H1 (cell line): ENCODE data around the gene DSE. TPM values are rescaled to one million over a fixed set of nuclear protein-coding genes. Genes with fewer than 3 reads are reported as not detected.

Experiments used
- CTCF ChIA-PET: fragments of 300-600 bp; sonication (Branson Sonifier 250); formaldehyde crosslinking; loops from one replicate; lab custom pipeline; 2021; ENCODE audit not compliant: partially characterized antibody; lab: Charles Lee
- POLR2A ChIA-PET: fragments of 300-600 bp; sonication (Branson Sonifier 250); formaldehyde crosslinking; loops from one replicate; lab custom pipeline; 2021; ENCODE audit warnings: inconsistent platforms; ENCODE audit not compliant: partially characterized antibody; lab: Charles Lee
- DNase-seq, 2 experiments: peaks; one replicate each; pipeline versions ENCODE4 v3.0.0 to v3.0.0-alpha.2; 2010 to 2022; ENCODE audit warnings: low spot score in 2 of 2, low read depth in 1 of 2, mixed read lengths in 1 of 2
- FAIRE-seq: peaks from 2 replicates; lab custom pipeline; 2011; peaks lifted over from hg19 to GRCh38; lab: Jason Lieb, UNC
- H2AFZ ChIP-seq: 2 replicates; pipeline ENCODE4 v1.8.1; 2012; ENCODE audit warnings: low read length, inconsistent platforms
- H2AK5ac ChIP-seq: 2 replicates; pipeline ENCODE4 v1.6.1; 2013; ENCODE audit warnings: low read depth, low read length
- H2BK120ac ChIP-seq: replicated peaks from 2 replicates; pipeline ENCODE3; 2013; ENCODE audit warnings: low read depth, low read length, inconsistent platforms
- H2BK12ac ChIP-seq: 2 replicates; pipeline ENCODE4 v1.6.1; 2013; ENCODE audit warnings: low read depth, low read length
- H2BK15ac ChIP-seq: 2 replicates; pipeline ENCODE4 v1.6.1; 2013; ENCODE audit warnings: low read length
- H2BK20ac ChIP-seq: 2 replicates; pipeline ENCODE4 v1.6.1; 2013; ENCODE audit warnings: low read length
- H2BK5ac ChIP-seq: 2 replicates; pipeline ENCODE4 v1.6.1; 2013; ENCODE audit warnings: low read depth, low read length
- H3K14ac ChIP-seq: 2 replicates; pipeline ENCODE4 v1.6.1; 2013; ENCODE audit warnings: inconsistent platforms; ENCODE audit not compliant: insufficient read length
- H3K18ac ChIP-seq: 2 replicates; pipeline ENCODE4 v1.6.1; 2013; ENCODE audit warnings: low read length; ENCODE audit errors: extremely low read depth
- H3K23ac ChIP-seq: 2 replicates; pipeline ENCODE4 v1.6.1; 2013; ENCODE audit warnings: inconsistent platforms; ENCODE audit not compliant: insufficient read length
- H3K23me2 ChIP-seq: 2 replicates; pipeline ENCODE4 v1.6.1; 2013; ENCODE audit warnings: low read depth, low read length
- H3K27ac ChIP-seq: 2 replicates; pipeline ENCODE4 v1.6.1; 2011; ENCODE audit warnings: low read depth, low read length, inconsistent platforms
- H3K27me3 ChIP-seq, 4 experiments: replicated peaks in 1 of 4; 1 replicate in 1 of 4; 2 replicates in 3 of 4; pipeline versions ENCODE4 v1.6.1 to v1.8.1; 2011 to 2013; ENCODE audit warnings: low read length in 3 of 4, mild to moderate bottlenecking in 3 of 4, inconsistent platforms in 2 of 4, mixed read lengths in 2 of 4, moderate library complexity in 1 of 4; ENCODE audit not compliant: control insufficient read depth in 3 of 4, insufficient read depth in 3 of 4; ENCODE audit errors: extremely low read depth in 1 of 4
- H3K36me3 ChIP-seq, 4 experiments: 2 replicates each; pipeline versions ENCODE4 v1.6.1 to v1.8.1; 2011 to 2013; ENCODE audit warnings: mild to moderate bottlenecking in 4 of 4, low read length in 3 of 4, moderate library complexity in 2 of 4, control low read depth in 1 of 4, inconsistent platforms in 1 of 4; ENCODE audit not compliant: insufficient read depth in 4 of 4, control insufficient read depth in 2 of 4
- H3K4ac ChIP-seq: replicated peaks from 2 replicates; pipeline ENCODE3; 2013; ENCODE audit warnings: low read length, low read depth, mixed read lengths, inconsistent platforms; ENCODE audit not compliant: insufficient read length
- H3K4me1 ChIP-seq, 4 experiments: replicated peaks in 1 of 4; 1 replicate in 1 of 4; 2 replicates in 3 of 4; pipeline versions ENCODE4 v1.6.1 to v1.8.1; 2011 to 2013; ENCODE audit warnings: low read length in 3 of 4, inconsistent platforms in 2 of 4, mixed read lengths in 1 of 4; ENCODE audit not compliant: insufficient read depth in 4 of 4, control insufficient read depth in 3 of 4
- H3K4me2 ChIP-seq, 2 experiments: 2 replicates each; pipeline versions ENCODE4 v1.6.1 to v1.8.1; 2011 to 2013; ENCODE audit warnings: low read depth in 2 of 2, low read length in 2 of 2, control low read depth in 1 of 2, inconsistent platforms in 1 of 2, mild to moderate bottlenecking in 1 of 2; ENCODE audit not compliant: insufficient read depth in 1 of 2
- H3K4me3 ChIP-seq, 4 experiments: fragments of 200-600, 300-600 bp in 1 of 4; sonication (generic), shearing (Covaris generic), sonication (Bioruptor Twin) in 1 of 4; 2 replicates each; pipeline versions ENCODE4 v1.5.1 to v1.8.1; 2011 to 2016; ENCODE audit warnings: low read length in 4 of 4, low read depth in 3 of 4, control low read depth in 2 of 4, inconsistent platforms in 2 of 4, mild to moderate bottlenecking in 2 of 4, mixed read lengths in 1 of 4, moderate library complexity in 1 of 4; ENCODE audit not compliant: insufficient read depth in 2 of 4; ENCODE audit errors: extremely low read depth in 1 of 4
- H3K56ac ChIP-seq: replicated peaks from 2 replicates; pipeline ENCODE3; 2013; ENCODE audit warnings: low read depth, mild to moderate bottlenecking, mixed read lengths, low read length, inconsistent platforms; ENCODE audit not compliant: insufficient read length
- H3K79me1 ChIP-seq: 2 replicates; pipeline ENCODE4 v1.6.1; 2013; ENCODE audit warnings: low read depth, low read length, control low read depth
- H3K79me2 ChIP-seq, 2 experiments: 2 replicates each; pipeline versions ENCODE4 v1.6.1 to v1.8.1; 2012 to 2013; ENCODE audit warnings: low read length in 2 of 2, mild to moderate bottlenecking in 2 of 2, inconsistent platforms in 1 of 2; ENCODE audit not compliant: insufficient read depth in 2 of 2, control insufficient read depth in 1 of 2
- H3K9ac ChIP-seq, 4 experiments: replicated peaks in 1 of 4; 1 replicate in 1 of 4; 2 replicates in 3 of 4; pipeline versions ENCODE4 v1.6.1 to v1.8.1; 2011 to 2013; ENCODE audit warnings: low read depth in 3 of 4, low read length in 3 of 4, control low read depth in 2 of 4, mild to moderate bottlenecking in 2 of 4, moderate library complexity in 2 of 4, inconsistent platforms in 1 of 4; ENCODE audit errors: extremely low read depth in 1 of 4
- H3K9me3 ChIP-seq, 2 experiments: 2 replicates each; pipeline versions ENCODE4 v1.6.1 to v1.8.1; 2012 to 2013; ENCODE audit warnings: mild to moderate bottlenecking in 2 of 2, moderate library complexity in 2 of 2, control low read depth in 1 of 2, inconsistent platforms in 1 of 2, low read depth in 1 of 2, low read length in 1 of 2, mixed read lengths in 1 of 2; ENCODE audit not compliant: insufficient read depth in 2 of 2
- H4K20me1 ChIP-seq, 2 experiments: replicated peaks in 1 of 2; 2 replicates each; pipeline versions ENCODE3 to v1.8.1; 2011 to 2013; ENCODE audit warnings: inconsistent platforms in 2 of 2, low read length in 2 of 2, mild to moderate bottlenecking in 1 of 2; ENCODE audit not compliant: insufficient read depth in 2 of 2, control insufficient read depth in 1 of 2
- H4K5ac ChIP-seq: 2 replicates; pipeline ENCODE4 v1.6.1; 2013; ENCODE audit warnings: low read length, low read depth, mixed read lengths, inconsistent platforms; ENCODE audit not compliant: insufficient read length
- H4K8ac ChIP-seq: 2 replicates; pipeline ENCODE4 v1.8.0; 2013; ENCODE audit warnings: mild to moderate bottlenecking, moderate library complexity, low read length, inconsistent platforms; ENCODE audit not compliant: insufficient read depth; ENCODE audit errors: extremely low read depth
- H4K91ac ChIP-seq: replicated peaks from 2 replicates; pipeline ENCODE3; 2013; ENCODE audit warnings: low read length, mixed read lengths, inconsistent platforms; ENCODE audit not compliant: insufficient read length
- NRF1 ChIP-seq: IDR thresholded peaks from 2 replicates; pipeline ENCODE4 v1.6.1; 2011; ENCODE audit warnings: mild to moderate bottlenecking, low read depth, low read length, improper control_type of control experiment
- RBBP5 ChIP-seq: IDR thresholded peaks from 2 replicates; pipeline ENCODE4 v1.7.1; 2012; ENCODE audit warnings: low read depth, mild to moderate bottlenecking, inconsistent platforms, low read length, moderate library complexity, borderline replicate concordance
- RXRA ChIP-seq: IDR thresholded peaks from 2 replicates; pipeline ENCODE4 v1.6.1; 2011; ENCODE audit warnings: low read depth, mild to moderate bottlenecking, low read length, moderate library complexity; ENCODE audit not compliant: insufficient read depth
- TCF12 ChIP-seq: IDR thresholded peaks from 2 replicates; pipeline ENCODE4 v1.6.1; 2011; ENCODE audit warnings: low read depth, mild to moderate bottlenecking, low read length
- TEAD4 ChIP-seq: IDR thresholded peaks from 2 replicates; pipeline ENCODE4 v1.6.1; 2012; ENCODE audit warnings: low read depth, low read length, inconsistent platforms, mixed read lengths
- WGBS, 2 experiments: shearing (Covaris generic) in 1 of 2; methylation state at CpG; one replicate each; pipeline versions ENCODE4 v1.1.6 to v1.1.7; 2013 to 2015; ENCODE audit warnings: low lambda C conversion rate in 2 of 2, mixed read lengths in 2 of 2, inconsistent platforms in 1 of 2, low coverage in 1 of 2, missing lambda C conversion rate in 1 of 2; ENCODE audit not compliant: insufficient replicate concordance in 2 of 2, insufficient coverage in 1 of 2, insufficient read length in 1 of 2; ENCODE audit errors: extremely low coverage in 1 of 2, missing lambda C conversion rate in 1 of 2; 5-methylcytosine and 5-hydroxymethylcytosine counted together
- polyA plus RNA-seq, 7 experiments: library from polyadenylated mRNA; depleted of rRNA in 3 of 7; stranded (reverse) in 5 of 7; unstranded in 2 of 7; fragments of >200 nt in 5 of 7; fragments of 200-250 nt in 2 of 7; gene quantifications; 1 replicate in 5 of 7; 2 replicates in 1 of 7; 4 replicates in 1 of 7; pipeline versions ENCODE4 v1.2.1 to v1.2.3, GENCODE V29; 2011 to 2013; ENCODE audit warnings: missing spikeins in 2 of 7, mixed read lengths in 2 of 7
- total RNA-seq: library from RNA; stranded (reverse); fragmentation: NEBNext Ultra II Directional; extraction: Animal tissue kit (Norgen Biotek cat#: 25700); gene quantifications from 2 replicates; pipeline ENCODE4 v1.2.1, GENCODE V29; 2021

The DSE gene
- total and polyA plus RNA-seq, 2 of the 8 experiments (the other 6 are each of a cell fraction or from before 2014, with no cell fraction given): 32.5 to 94.4 TPM

DNA sequence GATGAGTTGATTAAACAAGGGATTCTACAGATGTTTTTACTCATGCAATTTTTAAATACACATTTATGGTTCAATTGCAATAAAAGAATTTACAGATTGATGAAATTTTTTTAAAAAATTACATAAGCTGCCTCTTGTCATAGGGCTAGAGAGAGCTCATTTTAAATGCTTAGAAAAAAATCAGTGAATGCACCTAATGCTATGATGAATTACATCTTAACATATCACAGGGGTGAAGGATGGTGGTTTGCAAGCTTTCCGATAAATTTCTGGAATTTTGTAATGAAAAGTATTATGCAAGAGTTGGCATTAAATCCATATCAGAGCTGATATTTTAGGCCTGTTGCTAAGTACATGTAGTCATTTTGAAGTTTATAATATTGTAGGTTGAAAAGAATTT lies 29.6 kb downstream of the DSE start:
- H4K8ac ChIP-seq: no peak overlapping the region
- H3K4ac ChIP-seq: no peak overlapping the region
- no peak overlapping the region for H3K56ac ChIP-seq
- no peaks in the 10 kb centered on the region for H3K9me3 ChIP-seq
- no peak overlapping the region for H3K14ac ChIP-seq
- no peak overlapping the region for H2BK20ac ChIP-seq
- no peak overlapping the region for H4K91ac ChIP-seq
- no peak overlapping the region for H2AK5ac ChIP-seq
- FAIRE-seq (no peak), DNase-seq (no peak)
- H3K4me3 ChIP-seq: no peak overlapping the region
- H3K27me3 ChIP-seq: peaks cover 0 to 2% (median 0%) of the 10 kb centered on the region in 4 experiments; a peak in 1 of 7 replicates
- POLR2A ChIA-PET: interaction anchor here (1.0 kb wide), 1 partner anchor 29 kb away, joined by 3 read pairs; no protein-coding TSS in a partner anchor
- H4K20me1 ChIP-seq: peaks cover 1 to 4% of the 10 kb centered on the region in 2 experiments
- no peak overlapping the region for H3K9ac ChIP-seq
- H3K4me1 ChIP-seq: peaks cover 0 to 5% (median 2%) of the 10 kb centered on the region in 4 experiments; a peak in 4 of 7 replicates
- H3K79me2 ChIP-seq: peaks cover 0 to 77% of the 10 kb centered on the region in 2 experiments; a peak in 2 of 4 replicates
- CTCF ChIA-PET: interaction anchor here (0.6 to 2.0 kb wide), 4 partner anchors 11 to 112 kb away, joined by 3 to 7 read pairs (median 3); no protein-coding TSS in a partner anchor
- no peaks in the 10 kb centered on the region for H3K23me2 ChIP-seq
- no peak overlapping the region for H2AFZ ChIP-seq
- TF ChIP-seq NRF1 (no peak), RXRA (no peak), TCF12 (no peak), RBBP5 (no peak), TEAD4 (no peak)
- H3K23ac ChIP-seq: no peak overlapping the region
- no peak overlapping the region for H2BK5ac ChIP-seq
- no peak overlapping the region for H2BK15ac ChIP-seq
- no peak overlapping the region for H4K5ac ChIP-seq
- no peak overlapping the region for H3K18ac ChIP-seq
- H3K36me3 ChIP-seq: peaks cover 0 to 4% (median 1%) of the 10 kb centered on the region in 4 experiments; a peak in 2 of 8 replicates
- H2BK12ac ChIP-seq: no peak overlapping the region
- H2BK120ac ChIP-seq: no peak overlapping the region
- no peak overlapping the region for H3K27ac ChIP-seq
- WGBS, 2 experiments: 93% methylated on average over 1 of the region's 1 CpG; no CpG with 5 or more reads in 1 of the 2 experiments
- no peaks in the 10 kb centered on the region for H3K79me1 ChIP-seq
- no peak overlapping the region for H3K4me2 ChIP-seq
